ENCODE measurements around the gene TLCD2.

The TLCD2 gene

DNA sequence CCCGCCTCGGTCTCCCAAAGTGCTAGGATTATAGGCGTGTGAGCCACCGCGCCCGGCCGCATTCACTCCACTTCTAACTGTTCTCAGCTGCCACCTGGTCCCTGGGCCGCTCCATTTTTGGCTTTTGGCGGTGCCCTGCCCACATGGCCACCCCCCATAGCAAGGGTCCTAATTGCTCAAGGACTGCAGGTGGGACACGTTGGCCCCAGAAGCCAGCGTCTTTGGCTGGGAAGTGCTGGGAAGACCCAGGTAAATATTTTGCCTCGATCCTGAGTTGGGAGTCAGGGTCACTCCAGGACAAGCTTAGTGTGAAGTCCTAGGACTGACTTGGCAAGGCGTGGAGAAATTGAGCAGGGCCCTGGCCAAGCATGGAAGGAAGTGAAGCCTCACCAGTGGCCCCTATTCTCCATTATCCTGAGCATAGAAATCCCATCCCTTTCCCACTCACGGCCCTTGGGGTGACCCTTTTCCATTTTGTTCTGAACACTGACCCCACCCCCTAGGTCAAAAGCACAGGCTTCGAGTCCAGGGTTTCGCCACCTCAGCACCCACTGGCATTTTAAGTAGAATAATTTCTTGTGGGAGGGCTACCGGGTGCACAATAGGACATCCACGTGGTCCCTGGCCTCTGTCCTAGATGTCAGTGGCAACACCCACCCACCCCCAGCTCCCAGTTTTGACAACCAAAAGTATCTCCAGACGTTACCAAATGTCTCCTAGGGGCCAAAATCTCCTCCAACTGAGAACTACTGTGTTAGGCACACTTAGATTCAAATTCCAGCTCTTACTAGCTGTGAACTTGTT, 8.4 kb upstream of the TLCD2 start:
- no peak for DNase-seq (ENCODE audit: low read depth in 1 of 2, low spot score in 1 of 2)
- no peak for TF ChIP-seq JUND (IDR thresholded peaks at IDR 0.05; ENCODE audit: low read depth)
- in situ Hi-C loops (cut with HindIII; ENCODE audit: low pct_unique_long_range_greater_than_20kb, low sequenced_read_pairs) = no loop called here

DNA sequence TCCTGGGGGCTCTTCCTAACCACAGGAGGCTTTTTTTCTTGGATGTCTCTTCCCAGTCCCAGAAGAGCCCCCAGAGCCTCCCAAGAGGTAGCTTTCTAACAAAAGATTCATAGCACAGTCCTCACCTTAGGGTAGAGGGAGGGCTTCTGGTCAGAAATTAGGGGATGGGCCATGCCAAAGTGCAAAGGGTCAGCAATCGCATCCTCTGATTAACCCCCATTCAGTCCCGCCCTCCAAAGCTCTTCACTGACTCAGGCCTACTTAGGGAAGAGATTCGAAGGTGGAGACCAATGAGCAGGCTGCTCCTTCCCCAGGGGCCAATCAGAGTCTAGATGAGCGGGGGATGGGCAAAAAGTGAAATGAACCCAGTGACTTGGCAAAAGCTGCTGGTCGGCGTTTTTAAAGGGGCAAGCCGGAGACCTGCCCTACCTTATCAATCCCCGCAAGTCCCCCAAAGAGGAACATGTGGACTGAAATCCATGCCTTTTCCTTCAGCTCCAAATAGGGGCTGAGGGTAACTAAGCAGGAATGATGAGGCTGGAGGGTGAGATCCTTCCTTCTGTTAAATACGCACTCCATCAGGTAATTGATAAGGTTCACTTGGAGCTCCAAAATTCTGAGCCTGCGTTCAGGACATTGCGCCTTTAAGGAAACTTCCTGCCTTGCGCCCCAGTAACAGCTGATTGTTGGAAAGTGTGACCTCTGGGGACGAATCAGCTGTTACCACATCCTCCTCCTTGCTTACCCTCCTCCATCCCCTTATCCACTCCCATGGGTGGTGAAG, 6.9 kb upstream of the TLCD2 start:
- DNase-seq (ENCODE audit: low read depth in 1 of 2, low spot score in 1 of 2) = peak; percentile 94 to 96
- in situ Hi-C loops (cut with HindIII; ENCODE audit: low pct_unique_long_range_greater_than_20kb, low sequenced_read_pairs) = no loop called here

DNA sequence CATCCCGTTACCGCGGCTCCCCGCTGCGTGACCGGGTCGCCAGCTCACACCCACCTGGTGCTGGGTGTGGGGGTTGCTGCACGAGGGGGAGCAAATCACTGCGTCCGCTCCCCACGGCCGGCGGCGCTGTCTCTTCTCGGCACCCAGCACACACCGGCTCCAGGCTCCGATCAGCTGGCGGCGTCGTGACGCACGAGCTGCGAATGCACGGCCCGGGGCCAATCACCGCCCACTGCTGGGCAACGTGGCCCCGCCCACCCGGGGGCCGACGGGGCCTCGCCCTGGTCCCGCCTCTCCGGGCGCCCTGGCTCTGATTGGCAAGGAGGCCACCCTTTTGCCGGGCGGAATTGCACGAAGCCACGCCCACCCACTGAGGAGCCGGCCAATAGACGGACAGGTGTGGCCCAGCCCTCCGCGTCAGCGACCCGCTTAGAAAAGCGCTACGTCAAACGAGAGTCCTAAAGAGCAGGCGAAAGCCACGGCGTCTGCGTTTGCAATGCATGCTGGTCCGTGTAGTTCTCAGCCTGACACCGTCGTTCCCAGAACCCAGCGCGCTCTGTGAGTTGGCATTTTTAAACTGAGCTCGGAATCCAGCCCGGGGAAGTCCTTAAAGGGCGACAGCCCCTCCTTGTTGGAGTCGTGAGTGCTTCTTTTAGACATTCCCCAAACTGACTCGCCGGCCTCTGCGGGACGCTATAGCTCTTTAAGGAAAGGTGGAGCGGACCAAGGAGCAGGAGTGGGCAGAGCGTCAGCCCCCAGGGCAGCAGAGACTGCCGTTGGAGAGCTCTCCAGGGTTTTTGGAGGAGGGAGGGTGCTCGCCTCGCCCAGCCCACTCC, 6.1 kb upstream of the TLCD2 start:
- DNase-seq (ENCODE audit: low read depth in 1 of 2, low spot score in 1 of 2) = peak; percentile 95 to 99
- in situ Hi-C loops (cut with HindIII; ENCODE audit: low pct_unique_long_range_greater_than_20kb, low sequenced_read_pairs) = no loop called here
- TF ChIP-seq JUND (IDR thresholded peaks at IDR 0.05; ENCODE audit: low read depth) = no peak

More for the DNA sequence above, 6.9 kb upstream of the TLCD2 start:
- TF ChIP-seq JUND (IDR thresholded peaks at IDR 0.05; ENCODE audit: low read depth) = no peak

DNA sequence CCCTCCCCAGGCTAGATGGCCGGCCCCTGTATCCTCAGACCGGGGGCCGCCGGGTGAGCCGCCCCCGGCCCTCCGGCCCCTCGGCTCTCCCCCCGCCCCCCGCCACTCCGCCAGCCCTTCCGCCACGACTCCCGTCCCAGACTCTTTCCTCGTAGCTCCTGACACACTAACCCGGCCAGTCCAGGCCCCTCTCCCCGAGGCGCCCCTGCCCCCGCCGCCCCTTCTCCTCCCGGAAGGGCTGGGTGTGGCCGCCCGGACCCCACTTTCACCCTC, 5.6 kb upstream of the TLCD2 start:
- no peak for DNase-seq (ENCODE audit: low read depth in 1 of 2, low spot score in 1 of 2)
- in situ Hi-C loops (cut with HindIII; ENCODE audit: low pct_unique_long_range_greater_than_20kb, low sequenced_read_pairs) = no loop called here
- no peak for TF ChIP-seq JUND (IDR thresholded peaks at IDR 0.05; ENCODE audit: low read depth)

DNA sequence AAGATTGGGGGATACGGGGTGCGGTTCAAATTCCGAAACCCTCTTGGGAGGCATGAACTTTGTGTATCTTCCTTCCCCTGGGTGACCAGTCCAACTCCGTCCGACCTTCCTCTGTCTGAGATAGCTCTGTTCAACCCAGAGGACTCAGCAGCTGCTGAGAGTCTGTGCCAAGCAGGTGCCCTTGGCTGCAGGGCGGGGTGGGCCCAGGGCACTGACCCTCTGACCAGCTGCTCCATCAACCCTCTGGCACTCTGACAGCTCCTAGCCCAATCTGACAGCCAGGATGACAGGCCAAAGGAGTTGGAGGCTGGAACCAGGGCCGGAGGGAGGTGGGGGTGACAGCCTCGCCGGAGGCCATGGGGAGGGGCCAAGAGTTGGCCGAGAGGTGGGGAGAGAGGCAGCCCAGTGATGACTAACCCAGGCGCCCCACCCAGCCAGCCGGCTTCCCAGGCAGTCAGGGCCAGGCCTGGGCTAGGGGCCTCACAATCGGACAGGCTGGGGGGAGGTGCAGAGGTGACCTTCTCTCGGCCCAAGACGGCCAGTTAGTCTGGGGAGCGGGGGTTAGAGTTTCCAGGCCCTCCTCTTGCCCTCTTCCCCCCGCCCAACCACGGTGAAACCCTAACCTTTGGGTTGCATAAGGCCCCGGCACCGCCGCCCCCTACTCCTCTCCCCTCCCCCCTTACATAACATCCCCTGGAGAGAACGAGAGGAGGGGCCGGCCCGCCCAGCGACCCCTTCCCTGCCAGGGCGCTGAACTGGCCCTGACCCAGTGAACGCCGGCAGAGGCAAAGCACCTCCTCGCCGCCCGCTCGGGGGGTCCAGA, 5.0 kb upstream of the TLCD2 start:
- DNase-seq (ENCODE audit: low read depth in 1 of 2, low spot score in 1 of 2) = peak in 1 of 2 experiments; percentile 64
- in situ Hi-C loops (cut with HindIII; ENCODE audit: low pct_unique_long_range_greater_than_20kb, low sequenced_read_pairs) = no loop called here
- TF ChIP-seq JUND (IDR thresholded peaks at IDR 0.05; ENCODE audit: low read depth) = no peak

DNA sequence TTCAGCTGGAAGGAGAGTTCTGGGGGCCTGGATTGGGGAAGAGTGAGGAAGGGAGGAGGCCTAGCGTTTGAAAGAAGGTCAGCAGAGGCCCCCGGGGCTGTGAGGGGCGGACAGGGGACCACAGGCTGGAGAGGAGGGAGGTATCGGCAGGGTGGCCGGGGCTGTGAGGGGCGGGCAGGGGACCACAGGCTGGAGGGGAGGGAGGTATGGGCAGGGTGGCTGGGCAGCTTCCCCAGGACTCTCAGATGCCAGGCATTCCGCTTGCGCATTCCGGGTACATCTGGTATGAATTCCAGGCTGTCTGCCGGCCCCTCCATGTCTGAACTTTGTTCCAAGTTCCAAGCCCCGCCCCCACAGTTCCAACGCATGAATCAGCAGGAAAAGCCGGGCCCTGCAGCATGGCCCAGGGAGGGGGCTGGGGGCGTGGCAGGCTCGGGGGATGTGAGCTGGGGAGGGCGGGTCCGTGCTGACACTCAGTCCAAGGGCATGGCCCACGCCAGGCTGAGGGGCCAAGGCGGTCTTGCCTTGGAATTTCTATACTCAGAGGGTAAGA, 4.3 kb upstream of the TLCD2 start:
- DNase-seq (ENCODE audit: low read depth in 1 of 2, low spot score in 1 of 2) = peak; percentile 37 to 89
- TF ChIP-seq JUND (IDR thresholded peaks at IDR 0.05; ENCODE audit: low read depth) = no peak
- in situ Hi-C loops (cut with HindIII; ENCODE audit: low pct_unique_long_range_greater_than_20kb, low sequenced_read_pairs) = no loop called here

DNA sequence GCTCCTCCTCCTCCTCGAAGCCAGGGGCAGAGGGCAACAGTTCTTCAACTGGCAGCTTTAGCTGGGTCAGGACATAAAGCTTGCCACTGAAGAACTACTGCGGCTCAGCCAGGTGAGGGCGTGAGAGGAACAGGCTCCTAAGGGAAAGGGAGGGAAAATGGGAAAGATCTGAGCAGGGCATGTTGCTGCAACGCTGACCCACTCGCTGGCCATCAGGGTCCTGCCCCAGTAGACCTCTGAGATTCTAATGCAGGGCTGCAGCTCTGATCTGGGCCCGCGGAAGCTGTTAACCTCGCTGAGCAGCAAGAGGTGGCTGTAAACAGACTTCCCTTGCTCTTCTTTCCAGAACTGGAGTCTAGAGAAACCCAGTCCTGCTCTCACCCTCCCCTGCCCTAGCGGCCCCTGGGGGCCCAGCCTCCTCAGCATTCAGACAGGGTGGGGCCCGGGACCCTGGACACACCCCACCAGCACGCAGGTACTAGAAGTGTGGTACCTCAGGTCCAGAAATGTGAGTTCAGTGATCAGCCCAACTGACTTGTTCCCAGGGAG, 3.8 kb upstream of the TLCD2 start:
- DNase-seq (ENCODE audit: low read depth in 1 of 2, low spot score in 1 of 2) = peak; percentile 58 to 80
- in situ Hi-C loops (cut with HindIII; ENCODE audit: low pct_unique_long_range_greater_than_20kb, low sequenced_read_pairs) = no loop called here
- TF ChIP-seq JUND (IDR thresholded peaks at IDR 0.05; ENCODE audit: low read depth) = no peak

DNA sequence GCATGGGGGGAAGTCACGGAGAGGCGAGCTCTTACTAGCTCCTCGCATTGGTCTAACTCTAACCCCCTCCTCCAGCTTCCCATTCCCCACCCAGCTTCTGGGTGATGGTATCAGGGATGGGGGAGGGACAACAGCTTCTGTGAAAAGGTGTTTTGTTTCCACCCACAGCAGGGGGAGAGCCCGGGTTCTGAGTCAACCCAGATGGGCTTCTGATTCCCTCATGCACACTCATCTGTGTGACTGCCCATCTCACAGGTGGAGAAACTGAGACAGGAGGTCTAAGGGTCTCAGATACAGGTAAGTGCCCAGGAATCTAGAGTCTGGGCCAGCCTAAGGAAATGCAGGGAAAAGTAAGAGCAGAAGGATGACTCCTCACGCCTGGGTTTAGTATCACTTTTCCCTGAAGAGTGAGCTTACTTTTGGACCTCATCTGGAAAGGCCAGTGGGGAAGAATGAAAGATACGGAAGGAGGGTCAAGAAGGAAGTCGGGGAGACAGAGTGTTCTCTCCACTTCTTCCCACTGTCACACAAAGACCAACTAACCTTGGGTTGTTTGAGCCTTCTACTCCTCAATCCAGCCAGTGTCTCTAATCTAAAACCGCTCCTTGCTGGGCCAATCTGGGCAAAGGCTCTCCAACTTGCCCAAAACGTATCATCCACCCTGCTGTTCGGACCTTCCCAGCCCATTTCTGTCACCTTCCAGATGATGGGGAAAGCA, 3.1 kb upstream of the TLCD2 start:
- DNase-seq (ENCODE audit: low read depth in 1 of 2, low spot score in 1 of 2) = no peak
- no peak for TF ChIP-seq JUND (IDR thresholded peaks at IDR 0.05; ENCODE audit: low read depth)
- in situ Hi-C loops (cut with HindIII; ENCODE audit: low pct_unique_long_range_greater_than_20kb, low sequenced_read_pairs) = no loop called here

DNA sequence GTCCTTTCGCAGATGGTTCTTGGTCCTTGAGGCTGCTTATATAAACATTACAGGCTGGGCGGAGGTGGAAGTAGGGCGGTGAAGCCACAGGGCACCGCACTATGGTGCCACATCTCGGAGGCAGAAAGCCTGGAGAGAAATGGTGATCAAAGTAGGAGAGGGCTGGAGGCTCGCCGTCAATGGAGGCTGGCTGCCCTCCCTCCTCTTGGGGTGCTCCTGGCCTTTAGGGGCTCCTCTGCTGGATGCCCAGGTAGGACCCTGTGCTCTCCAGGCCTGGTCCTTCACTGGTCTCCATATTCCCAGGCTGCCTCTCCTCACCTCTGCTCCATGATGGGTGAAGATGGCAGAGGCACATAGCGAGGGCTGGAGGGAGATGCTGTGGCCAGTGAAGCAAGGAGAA, 2.1 kb upstream of the TLCD2 start:
- no peak for TF ChIP-seq JUND (IDR thresholded peaks at IDR 0.05; ENCODE audit: low read depth)
- no peak for DNase-seq (ENCODE audit: low read depth in 1 of 2, low spot score in 1 of 2)
- in situ Hi-C loops (cut with HindIII; ENCODE audit: low pct_unique_long_range_greater_than_20kb, low sequenced_read_pairs) = no loop called here

DNA sequence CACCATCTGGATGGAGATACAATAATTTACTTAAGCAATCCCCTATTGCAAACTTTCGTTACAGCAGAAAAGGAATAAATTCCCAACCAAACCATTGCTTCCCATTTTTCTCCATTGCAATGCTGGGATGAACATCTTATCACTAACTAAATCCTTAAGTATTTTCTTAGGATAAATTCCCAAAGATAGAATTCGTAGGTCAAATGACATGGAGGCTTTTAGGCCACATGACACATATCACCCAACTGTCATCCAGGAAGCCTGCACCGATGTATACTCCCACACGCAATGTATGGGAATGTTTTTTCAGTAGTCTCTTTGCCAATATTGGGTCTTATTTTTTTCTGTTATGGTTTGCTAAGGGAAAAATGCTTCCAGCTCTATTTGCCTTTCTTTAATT, 1.6 kb upstream of the TLCD2 start:
- in situ Hi-C loops (cut with HindIII; ENCODE audit: low pct_unique_long_range_greater_than_20kb, low sequenced_read_pairs) = no loop called here
- no peak for DNase-seq (ENCODE audit: low read depth in 1 of 2, low spot score in 1 of 2)
- no peak for TF ChIP-seq JUND (IDR thresholded peaks at IDR 0.05; ENCODE audit: low read depth)

Measured in T47D (cell line).